Ovary (tissue), 3 donors: Measurements from ENCODE around the gene CDK2AP2.

Source experiments
- CTCF ChIP-seq, 3 donors: fragments of 450-650 bp in 2 of 3; fragments of 200-600 bp in 1 of 3; IDR thresholded peaks; one replicate each; pipeline versions ENCODE4 v1.5.1 to v1.8.0; 2016 to 2022; ENCODE audit warnings: antibody characterized with exemption in 3 of 3, mild to moderate bottlenecking in 1 of 3
- EP300 ChIP-seq: sonication (generic); formaldehyde crosslinking; IDR thresholded peaks from one replicate; pipeline ENCODE4 v1.6.1; 2017; ENCODE audit warnings: antibody characterized with exemption
- POLR2A ChIP-seq: fragments of 450-650 bp; IDR thresholded peaks from one replicate; pipeline ENCODE4 v1.6.1; 2017; ENCODE audit warnings: antibody characterized with exemption, mild to moderate bottlenecking, moderate library complexity
- donor health status: DM: no; HTN: no; CAD: no.

- TF ChIP-seq CTCF (IDR thresholded peaks at IDR 0.05) (no peak), POLR2A (no peak), EP300 (no peak)
These were observed 8.0 kb downstream of the CDK2AP2 start for GRCh38 chr11:67499808-67500483.
